ENCODE results near the gene PTTG1IP2. TPM values are rescaled to one million over a fixed set of nuclear protein-coding genes. Genes with fewer than 3 reads are reported as not detected.
"Not testable (repeated sequence)": the region's sequence is repeated elsewhere in the genome, so short reads cannot be mapped to it uniquely, and the experiment has no call there.

Gene PTTG1IP2
- total and polyA plus RNA-seq, 8 donors, result not detected

- no peak for TF ChIP-seq CTCF (IDR thresholded peaks at IDR 0.05)
Measured at GRCh38 chr7:90453931-90454330, 15.5 kb upstream of the PTTG1IP2 start.

GRCh38 chr7:90455163-90456030 lies 14.0 kb upstream of the PTTG1IP2 start:
- H3K9me3 ChIP-seq, result no peaks in the 10 kb centered on the region
- ATAC-seq, result peak; percentile 89
- peak; percentile 47 to 56 for TF ChIP-seq CTCF (IDR thresholded peaks at IDR 0.05)
- no peaks in the 10 kb centered on the region for H3K4me1 ChIP-seq
- H3K27me3 ChIP-seq, result no peaks in the 10 kb centered on the region
- H3K27ac ChIP-seq, result no peak overlapping the region
- no peaks in the 10 kb centered on the region for H3K36me3 ChIP-seq
- peak in 2 of 4 donors; percentile 46 to 51 for DNase-seq
- no peak overlapping the region for H3K4me3 ChIP-seq
- intact Hi-C loops (cut with DNase I), result no loop called here

More at GRCh38 chr7:90453931-90454330, 15.5 kb upstream of the PTTG1IP2 start:
- no peak overlapping the region for H3K27ac ChIP-seq
- H3K27me3 ChIP-seq, result no peaks in the 10 kb centered on the region
- no peaks in the 10 kb centered on the region for H3K9me3 ChIP-seq
- intact Hi-C loops (cut with DNase I), result no loop called here
- DNase-seq (no peak), ATAC-seq (peak; percentile 41)
- H3K36me3 ChIP-seq, result no peaks in the 10 kb centered on the region
- H3K4me1 ChIP-seq, result no peaks in the 10 kb centered on the region
- H3K4me3 ChIP-seq, result no peak overlapping the region

- Histone ChIP-seq H3K9me3 (no peaks in the 10 kb centered on the region), H3K27me3 (no peaks in the 10 kb centered on the region), H3K4me1 (no peaks in the 10 kb centered on the region), H3K4me3 (no peak overlapping the region), H3K36me3 (no peaks in the 10 kb centered on the region), H3K27ac (no peak overlapping the region)
- intact Hi-C loops (cut with DNase I), result no loop called here
- ATAC-seq, result no peak
- TF ChIP-seq CTCF (IDR thresholded peaks at IDR 0.05), result no peak
- no peak for DNase-seq
Measured at GRCh38 chr7:90458104-90458503, 11.3 kb upstream of the PTTG1IP2 start.

- ATAC-seq, result no peak
- no peak for TF ChIP-seq CTCF (IDR thresholded peaks at IDR 0.05)
- intact Hi-C loops (cut with DNase I), result no loop called here
- Histone ChIP-seq H3K36me3 (no peaks in the 10 kb centered on the region), H3K9me3 (peaks cover 0 to 10% of the 10 kb centered on the region in 2 donors), H3K4me3 (no peak overlapping the region), H3K27me3 (no peaks in the 10 kb centered on the region), H3K4me1 (no peaks in the 10 kb centered on the region), H3K27ac (no peak overlapping the region)
- no peak for DNase-seq
Measured at GRCh38 chr7:90459888-90460287, 9.6 kb upstream of the PTTG1IP2 start.

GRCh38 chr7:90461219-90461618 lies 8.2 kb upstream of the PTTG1IP2 start:
- DNase-seq (peak in 1 of 4 donors; percentile 7), ATAC-seq (peak; percentile 68)
- Histone ChIP-seq H3K36me3 (no peaks in the 10 kb centered on the region), H3K4me1 (no peaks in the 10 kb centered on the region), H3K27me3 (no peaks in the 10 kb centered on the region), H3K27ac (no peak overlapping the region), H3K9me3 (peaks cover 0 to 10% of the 10 kb centered on the region in 2 donors), H3K4me3 (no peak overlapping the region)
- intact Hi-C loops (cut with DNase I), result no loop called here
- TF ChIP-seq CTCF (IDR thresholded peaks at IDR 0.05), result no peak

- intact Hi-C loops (cut with DNase I); H3K27me3 ChIP-seq; H3K9me3 ChIP-seq; H3K4me1 ChIP-seq; H3K36me3 ChIP-seq; DNase-seq: not testable (repeated sequence)
- ATAC-seq, result peak; percentile 82
- Histone ChIP-seq H3K27ac (peak overlapping the region in 1 of 2 donors; percentile 58), H3K4me3 (peak overlapping the region; percentile 18 to 22)
Measured at GRCh38 chr7:90463151-90463628, 6.2 kb upstream of the PTTG1IP2 start.
